Esophagus squamous epithelium (tissue), 4 donors: ENCODE measurements around the gene INSM1.

Source experiments
- POLR2A ChIP-seq, 4 donors: fragments of 450-650 bp; IDR thresholded peaks; one replicate each; pipeline ENCODE4 v1.6.1; 2017; ENCODE audit warnings: antibody characterized with exemption in 4 of 4, mild to moderate bottlenecking in 4 of 4, moderate library complexity in 3 of 4
- TF ChIP-seq, protein P1 (sequence below), 6 experiments: fragments of 450-650 bp in 4 of 6; fragments of 200-600 bp in 2 of 6; sonication (generic) in 2 of 6; IDR thresholded peaks; one replicate each; pipeline ENCODE4 v1.5.1; 2016 to 2019; ENCODE audit warnings: antibody characterized with exemption in 6 of 6, mild to moderate bottlenecking in 4 of 6, moderate library complexity in 4 of 6

DNA sequence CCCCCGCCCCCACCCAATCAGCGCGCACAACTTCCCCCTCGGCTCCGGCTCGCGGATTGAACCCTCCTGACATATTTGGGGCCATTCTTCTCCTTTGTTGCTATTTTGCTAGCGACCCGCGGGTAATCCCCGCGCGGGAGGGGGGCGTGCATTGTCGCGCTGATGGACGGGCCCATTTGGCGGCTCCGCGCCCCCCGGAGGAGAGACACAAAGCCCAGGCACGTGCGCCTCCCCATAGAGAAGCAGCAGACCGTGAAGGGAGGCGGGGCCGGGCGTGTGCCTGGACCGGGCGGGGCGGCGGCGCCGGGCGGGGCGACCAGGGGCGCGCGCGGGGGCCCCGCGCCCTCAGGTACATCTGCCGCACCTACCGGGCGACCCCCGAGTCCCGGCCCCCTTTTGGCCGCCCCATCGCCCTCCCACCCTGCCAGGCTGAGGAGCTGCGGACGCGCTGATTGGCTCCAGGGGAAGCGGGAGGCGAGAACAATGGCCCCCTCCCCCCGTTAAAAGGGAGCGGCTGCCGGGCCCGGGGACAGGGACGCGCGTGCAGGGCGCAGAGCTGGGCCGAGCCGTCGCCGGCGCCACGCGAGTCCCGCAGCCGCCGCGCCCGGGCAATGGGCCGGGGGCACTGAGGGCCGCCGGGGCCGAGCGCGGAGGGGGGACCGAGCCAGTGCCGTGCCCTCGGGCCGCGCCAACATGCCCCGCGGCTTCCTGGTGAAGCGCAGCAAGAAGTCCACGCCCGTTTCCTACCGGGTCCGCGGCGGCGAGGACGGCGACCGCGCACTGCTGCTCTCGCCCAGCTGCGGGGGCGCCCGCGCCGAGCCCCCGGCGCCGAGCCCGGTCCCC, at the start of gene INSM1:
- TF ChIP-seq, protein P1, sequence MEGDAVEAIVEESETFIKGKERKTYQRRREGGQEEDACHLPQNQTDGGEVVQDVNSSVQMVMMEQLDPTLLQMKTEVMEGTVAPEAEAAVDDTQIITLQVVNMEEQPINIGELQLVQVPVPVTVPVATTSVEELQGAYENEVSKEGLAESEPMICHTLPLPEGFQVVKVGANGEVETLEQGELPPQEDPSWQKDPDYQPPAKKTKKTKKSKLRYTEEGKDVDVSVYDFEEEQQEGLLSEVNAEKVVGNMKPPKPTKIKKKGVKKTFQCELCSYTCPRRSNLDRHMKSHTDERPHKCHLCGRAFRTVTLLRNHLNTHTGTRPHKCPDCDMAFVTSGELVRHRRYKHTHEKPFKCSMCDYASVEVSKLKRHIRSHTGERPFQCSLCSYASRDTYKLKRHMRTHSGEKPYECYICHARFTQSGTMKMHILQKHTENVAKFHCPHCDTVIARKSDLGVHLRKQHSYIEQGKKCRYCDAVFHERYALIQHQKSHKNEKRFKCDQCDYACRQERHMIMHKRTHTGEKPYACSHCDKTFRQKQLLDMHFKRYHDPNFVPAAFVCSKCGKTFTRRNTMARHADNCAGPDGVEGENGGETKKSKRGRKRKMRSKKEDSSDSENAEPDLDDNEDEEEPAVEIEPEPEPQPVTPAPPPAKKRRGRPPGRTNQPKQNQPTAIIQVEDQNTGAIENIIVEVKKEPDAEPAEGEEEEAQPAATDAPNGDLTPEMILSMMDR (IDR thresholded peaks at IDR 0.05), result no peak
- TF ChIP-seq POLR2A (IDR thresholded peaks at IDR 0.05), result no peak
